ENCODE results near the gene RTTN.

RTTN gene

DNA sequence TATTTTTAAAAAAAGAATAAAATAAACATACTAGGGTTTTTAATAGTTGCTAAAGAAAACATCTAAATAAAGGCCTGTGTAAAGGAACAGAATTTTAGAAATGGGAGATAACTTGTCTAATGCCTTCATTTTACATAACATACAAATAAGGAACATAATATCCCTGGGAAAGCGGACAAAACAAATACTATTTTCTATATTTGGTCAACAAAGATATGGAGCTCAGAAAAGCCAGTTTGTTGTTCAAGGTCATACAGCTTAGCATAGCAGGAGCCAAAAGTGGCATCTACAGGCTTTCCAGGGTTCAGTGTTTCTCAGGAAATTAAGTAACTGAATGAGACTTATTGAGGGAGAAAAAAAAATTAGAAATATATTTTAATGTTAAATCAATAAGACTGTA is 184.4 kb downstream of the RTTN start:
- no peak for DNase-seq

DNA sequence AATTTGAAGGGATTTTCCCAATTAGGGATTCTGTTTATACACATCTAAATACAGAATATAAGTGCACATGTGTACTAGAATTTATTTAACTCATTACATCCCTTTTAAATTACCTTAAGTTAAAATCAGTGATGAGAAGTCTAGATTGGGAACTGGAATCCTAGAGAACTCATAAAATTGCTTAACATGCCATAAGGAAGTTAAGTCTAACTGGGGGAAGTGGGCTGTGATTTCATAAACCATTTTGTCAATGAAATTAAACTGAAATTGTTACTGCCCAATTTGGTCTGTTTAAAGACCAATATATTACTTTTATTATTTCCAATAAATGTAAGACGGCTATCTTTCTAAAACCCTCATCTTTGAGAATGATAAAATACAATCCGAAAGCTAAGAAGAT is 185.5 kb downstream of the RTTN start:
- no peak for DNase-seq

DNA sequence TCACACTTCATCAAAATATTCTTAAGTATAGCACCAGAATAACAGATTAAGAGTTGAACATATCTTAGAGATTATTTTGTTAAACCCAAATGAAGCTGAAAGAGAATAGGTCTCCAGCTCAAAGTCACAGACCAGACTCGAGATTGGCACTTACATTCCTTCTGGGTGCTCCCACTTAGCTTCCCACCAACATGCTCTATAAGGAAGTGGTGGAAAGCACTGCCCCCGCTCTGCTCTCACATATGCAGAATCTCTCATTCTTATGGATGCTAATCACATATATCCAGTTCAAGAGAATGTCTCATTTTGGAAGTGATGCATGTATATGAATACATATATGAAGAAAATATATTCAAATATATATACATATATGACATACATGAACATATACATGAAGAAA is 186.4 kb downstream of the RTTN start:
- DNase-seq: no peak

DNA sequence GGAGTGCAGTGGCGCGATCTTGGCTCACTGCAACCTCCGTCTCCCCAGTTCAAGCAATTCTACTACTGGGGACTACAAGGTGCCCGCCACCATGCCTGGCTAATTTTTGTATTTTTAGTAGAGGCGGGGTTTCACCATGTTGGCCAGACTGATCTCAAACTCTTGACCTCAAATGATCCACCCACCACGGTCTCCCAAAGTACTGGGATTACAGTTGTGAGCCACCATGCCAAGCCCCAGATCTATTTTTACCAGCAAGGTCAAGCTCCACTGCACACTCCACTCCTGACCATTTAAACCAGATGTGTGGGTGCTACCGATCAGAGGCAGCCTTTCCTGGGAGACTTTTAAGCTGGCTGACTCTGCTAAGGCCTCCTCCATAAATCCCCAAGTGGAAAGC is 190.4 kb downstream of the RTTN start:
- no peak for DNase-seq

DNA sequence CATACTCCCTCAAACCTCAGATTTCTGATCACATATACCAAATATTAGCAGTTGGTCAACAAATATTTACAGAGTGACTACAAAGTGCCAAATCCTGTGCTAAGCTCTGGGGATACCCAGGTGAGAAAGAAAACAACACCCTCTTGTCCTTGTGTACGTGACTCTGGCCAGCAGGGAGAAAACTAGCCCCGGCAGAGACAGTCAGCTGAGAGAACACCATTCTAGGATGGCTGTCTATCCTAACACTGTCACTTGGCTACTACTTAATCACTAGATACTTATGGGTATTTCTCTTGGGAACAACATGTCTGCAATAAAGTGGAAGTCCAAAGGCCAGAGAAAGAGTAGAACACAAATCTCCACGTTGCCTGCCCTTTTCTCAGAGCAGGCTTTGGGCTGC is 199.9 kb downstream of the RTTN start:
- DNase-seq: no peak

DNA sequence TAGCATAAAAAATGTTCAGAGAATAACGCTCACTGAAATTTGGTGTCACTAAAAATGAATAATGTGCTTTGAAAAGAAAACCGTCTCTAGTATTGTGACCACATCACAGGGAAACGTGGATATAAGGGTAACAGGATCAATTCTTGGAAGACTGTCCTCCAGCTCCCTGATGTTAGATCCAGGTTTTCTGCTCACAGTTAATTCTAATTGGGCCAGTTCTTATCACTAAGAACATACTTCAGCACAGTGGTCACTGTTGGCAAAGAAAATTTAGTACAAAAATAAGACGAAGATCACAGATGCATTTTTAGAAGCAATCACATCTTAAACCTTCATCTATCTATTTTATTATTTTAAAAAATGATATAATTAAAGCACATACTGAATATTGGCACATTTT is 200.8 kb downstream of the RTTN start:
- DNase-seq: no peak

DNA sequence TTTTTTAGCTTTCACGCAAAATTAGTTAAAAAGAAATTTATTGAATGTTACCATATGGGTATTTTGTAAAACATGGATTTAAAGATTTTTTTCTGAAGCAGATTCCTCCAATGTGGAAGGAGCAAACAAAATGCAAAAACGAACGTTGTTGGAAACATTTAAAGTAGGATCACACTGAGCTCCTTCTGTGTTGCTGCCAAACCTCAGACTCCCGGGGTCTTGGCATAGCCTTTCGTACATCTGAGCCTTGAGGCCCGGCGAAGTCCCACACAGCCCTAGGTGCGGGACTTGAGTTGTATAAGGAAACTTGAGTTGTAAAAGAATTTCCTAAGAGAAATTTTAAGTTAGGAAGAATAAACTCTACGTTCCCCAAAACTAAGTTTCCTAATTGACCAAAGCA is 205.8 kb downstream of the RTTN start:
- DNase-seq: no peak

DNA sequence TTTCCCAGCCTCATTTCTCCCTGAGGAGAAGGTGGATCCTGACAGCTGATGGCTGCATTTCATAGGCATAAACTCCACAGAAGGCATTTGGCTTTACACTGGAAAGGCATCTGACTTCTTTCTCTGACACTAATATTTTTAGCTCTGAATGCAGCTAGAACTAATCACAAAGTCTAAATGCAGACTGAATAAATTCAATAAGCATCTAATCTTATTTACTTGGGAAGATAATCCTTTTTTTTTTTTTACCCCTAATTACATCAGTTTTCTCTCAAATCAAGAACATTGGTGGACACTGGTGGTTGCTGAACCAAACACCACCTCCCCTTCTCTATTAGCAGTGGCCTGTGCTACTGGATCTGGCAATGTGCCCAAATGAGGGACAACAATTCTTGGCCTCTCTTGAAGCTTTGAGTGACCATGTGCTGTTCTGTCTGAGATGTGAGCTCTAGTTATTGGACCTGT is 206.9 kb downstream of the RTTN start:
- DNase-seq: no peak

DNA sequence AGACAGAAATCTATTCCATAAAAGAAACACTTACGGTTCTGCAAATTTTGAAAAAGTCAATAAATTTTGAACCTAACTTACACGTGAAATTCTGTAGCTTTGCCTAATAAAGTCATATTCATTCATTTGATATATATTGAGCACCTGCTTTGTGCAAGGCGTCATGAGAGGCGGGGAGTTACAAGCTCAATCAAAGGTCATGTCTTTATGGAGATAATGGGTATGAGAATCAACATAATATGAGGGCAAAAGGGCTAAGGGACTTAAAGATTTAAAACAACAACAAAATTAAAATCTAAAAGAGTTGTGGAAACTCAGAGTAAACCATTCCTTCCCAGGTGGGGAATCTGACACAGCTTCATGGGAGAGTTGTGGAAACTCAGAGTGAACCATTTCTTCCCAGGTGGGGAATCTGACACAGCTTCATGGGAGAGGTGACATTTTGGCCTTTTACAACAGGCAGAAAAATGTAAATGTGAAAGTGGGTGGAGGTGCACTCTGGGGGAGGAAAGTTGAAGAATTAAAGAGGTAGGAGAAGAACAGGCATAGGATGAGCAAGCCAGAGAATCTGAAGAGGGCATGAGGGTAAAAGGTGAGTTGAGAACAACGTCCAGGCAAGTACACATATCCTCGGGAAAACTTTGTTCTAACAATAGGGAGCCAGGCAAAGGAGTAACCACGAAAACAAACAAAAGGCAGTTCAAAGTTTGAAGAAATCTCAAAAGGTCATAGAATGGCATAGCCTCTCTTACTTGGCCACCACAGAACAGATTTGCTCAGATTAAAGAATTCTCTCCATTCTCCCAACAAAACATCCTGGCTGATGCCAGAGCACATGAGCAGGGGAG is 208.3 kb downstream of the RTTN start:
- DNase-seq: no peak

DNA sequence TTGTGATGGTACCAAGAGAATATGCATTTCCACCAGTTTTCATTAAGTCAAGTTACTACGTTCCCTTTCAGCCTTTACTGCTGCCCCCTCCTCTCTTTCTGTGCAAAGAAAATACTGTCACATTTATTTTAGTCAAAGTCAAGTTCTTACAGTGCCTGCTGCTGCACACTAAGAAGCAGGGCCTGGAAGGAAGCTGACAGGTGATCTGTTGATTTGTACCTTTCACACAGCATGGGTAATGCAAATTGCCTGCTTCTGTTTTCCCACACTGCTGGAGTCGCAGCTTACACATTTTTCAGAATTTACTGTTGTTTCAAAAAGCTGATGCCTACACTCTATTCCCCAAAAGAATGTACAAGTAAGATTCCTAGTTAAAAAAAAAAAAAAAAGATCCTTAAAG is 209.1 kb downstream of the RTTN start:
- DNase-seq: no peak

DNA sequence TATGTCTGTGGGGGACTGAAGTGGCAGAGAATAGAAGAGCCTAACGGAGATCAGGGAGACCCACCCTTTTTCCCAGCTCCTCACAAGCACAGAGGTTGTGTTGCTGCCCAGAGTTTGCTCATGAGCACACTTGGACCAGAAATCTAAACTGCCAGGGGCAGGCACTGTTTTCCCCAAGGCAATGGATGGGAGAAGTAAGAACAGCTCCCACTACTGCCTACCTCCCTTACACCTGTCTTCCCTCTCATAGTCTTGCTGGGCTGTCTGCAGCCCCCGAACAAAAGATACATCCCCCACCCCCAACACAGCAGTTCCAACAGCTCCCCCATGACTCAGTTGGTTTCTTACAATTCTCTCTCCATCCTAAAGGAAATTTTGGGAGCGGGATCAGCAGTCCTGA is 209.7 kb downstream of the RTTN start:
- no peak for DNase-seq

DNA sequence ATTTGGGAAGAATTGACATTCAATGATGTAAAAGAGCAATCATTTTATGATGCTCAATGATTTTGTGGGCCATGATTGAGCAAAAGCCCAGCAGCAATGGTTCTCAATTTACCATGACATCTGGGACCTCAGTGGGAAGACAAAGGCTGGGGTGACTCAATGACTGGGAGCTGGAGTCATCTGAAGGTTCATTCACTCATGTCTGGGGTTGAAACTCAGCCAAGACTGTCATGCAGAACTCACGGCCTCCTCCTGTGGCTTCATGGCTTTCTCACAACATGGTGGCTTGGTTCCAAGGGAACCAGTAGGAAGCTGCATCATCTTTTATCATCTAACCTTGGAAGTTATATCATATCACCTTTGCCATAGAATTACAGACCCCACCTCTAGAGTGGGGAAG is 212.7 kb downstream of the RTTN start:
- DNase-seq: no peak

DNA sequence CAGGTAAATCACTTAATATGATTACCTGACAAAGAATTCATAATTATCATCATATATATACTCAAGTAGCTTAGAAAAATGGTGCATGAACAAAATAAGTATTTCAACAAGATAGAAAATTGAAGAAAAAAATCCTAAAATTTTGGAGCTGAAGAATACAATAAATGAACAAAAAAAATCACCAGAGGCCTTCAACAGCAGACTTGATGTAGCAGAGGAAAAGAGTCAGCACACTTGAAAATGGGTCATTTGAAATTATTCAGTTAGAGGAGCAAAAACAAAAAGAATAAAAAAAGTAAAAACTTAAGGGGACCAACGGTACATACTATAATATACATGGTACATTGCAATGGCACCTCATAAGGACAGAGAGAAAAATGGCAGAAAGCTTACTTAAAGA is 217.6 kb downstream of the RTTN start:
- DNase-seq: no peak

DNA sequence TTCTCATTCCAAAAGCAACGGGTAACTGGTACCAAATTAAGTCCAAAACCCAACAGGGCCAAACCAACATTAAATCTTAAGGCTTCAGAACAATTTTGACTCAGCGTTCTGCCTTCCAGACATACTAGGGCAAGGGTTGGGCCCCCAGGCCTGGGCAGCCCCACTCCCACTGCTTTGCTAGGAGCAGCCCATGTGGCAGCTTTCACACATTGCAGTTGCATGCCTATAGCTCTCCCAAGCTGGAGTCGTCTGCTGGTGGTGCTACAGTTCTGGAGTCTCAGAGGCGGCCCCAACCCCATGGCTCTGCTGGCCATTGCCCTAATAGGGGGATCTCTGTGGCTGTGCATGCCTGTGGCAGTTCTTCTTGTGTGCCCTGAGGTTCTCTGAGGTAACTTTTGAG is 220.2 kb downstream of the RTTN start:
- DNase-seq: no peak

DNA sequence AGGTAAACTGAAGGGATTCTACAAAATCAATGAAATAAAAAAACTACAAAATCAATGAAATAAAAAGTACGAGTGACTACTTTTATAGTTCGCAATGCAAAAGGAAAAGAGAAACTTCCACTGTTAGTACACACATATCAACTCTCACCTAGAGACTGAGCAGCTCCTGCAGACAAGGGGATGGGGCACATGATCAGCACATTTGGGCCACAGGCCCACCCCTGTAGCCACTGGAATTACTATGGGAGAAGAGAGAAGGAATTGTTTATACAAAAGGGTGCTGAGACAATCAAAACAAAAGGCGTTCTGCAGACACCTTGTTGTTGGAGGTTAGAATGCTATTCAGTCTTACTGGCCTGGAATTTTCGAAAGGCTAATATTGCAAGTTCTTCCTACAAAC is 223.1 kb downstream of the RTTN start:
- DNase-seq: no peak

DNA sequence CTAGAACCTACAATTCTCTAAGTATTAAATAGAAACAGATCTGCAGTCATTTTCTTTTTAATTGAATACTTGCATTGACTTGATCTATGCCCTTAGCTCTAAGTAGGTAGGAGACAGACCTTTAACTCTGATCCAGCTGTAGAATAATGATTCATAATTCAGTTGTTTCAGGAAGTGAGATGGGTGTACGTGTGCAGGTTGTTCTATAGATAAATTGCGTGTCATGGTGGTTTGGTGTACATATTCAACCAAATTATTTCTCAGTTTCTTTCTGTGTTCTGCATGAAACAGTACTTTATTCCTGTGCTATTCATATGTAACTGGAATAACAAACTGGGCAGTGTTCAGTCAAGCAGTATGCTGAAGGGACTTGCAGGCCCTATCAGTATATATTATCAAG is 223.5 kb downstream of the RTTN start:
- no peak for DNase-seq

DNA sequence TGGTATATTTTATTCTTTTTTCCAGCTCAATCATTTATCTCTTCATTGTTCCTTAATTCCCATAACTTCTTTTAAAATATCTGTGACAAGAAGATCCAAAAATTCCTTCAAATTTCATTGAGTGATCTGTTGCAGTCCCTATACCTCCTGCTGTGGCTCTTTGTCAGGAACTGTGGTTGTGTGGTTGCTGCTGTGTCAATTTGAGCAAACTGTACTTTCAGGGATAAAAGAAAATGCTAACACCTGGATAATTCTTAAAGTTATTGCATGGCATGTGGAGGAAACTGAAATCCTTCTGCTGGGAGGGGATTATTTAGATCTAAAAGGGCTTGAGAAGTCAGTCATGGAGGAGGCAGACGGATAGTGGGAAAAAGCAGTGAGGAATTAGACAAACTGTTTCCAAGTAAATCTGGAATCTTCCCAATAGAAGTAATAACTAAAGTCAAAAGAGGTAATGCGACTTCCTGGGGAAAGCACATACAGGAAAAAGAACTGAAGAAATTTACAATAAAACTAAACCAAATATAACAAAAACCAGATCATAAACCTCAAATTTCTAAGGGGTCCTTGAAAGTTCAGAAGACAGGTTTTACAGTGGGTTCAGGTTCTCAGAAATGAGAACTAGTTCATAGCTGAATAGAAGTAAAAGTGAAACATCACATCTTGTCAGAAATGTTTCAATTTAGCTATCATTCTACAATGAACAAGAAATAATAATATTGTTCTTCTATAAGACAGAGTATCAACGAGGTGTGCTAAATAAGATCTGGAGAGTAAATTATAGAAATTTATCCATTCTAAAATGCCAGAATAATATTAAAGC is 224.3 kb downstream of the RTTN start:
- DNase-seq: no peak

DNA sequence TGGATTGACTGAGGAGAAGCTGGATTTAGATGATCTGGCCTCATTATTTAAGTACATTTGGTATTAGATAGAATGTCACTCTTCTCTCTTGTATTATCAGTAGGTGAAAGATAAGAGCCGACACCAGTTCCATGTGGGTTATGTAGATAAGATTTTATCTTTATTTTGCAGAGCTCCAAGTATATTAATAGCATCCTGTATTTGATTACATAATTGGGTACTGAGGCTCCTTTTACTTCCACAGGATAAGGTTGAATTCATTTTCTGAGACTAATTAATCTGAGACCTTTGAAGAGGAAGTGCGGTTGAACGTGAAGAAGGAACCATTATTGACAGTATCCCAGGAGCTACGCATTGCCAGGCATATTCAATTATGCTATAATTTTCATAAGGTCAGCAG is 225.0 kb downstream of the RTTN start:
- peak; percentile 39 for DNase-seq

DNA sequence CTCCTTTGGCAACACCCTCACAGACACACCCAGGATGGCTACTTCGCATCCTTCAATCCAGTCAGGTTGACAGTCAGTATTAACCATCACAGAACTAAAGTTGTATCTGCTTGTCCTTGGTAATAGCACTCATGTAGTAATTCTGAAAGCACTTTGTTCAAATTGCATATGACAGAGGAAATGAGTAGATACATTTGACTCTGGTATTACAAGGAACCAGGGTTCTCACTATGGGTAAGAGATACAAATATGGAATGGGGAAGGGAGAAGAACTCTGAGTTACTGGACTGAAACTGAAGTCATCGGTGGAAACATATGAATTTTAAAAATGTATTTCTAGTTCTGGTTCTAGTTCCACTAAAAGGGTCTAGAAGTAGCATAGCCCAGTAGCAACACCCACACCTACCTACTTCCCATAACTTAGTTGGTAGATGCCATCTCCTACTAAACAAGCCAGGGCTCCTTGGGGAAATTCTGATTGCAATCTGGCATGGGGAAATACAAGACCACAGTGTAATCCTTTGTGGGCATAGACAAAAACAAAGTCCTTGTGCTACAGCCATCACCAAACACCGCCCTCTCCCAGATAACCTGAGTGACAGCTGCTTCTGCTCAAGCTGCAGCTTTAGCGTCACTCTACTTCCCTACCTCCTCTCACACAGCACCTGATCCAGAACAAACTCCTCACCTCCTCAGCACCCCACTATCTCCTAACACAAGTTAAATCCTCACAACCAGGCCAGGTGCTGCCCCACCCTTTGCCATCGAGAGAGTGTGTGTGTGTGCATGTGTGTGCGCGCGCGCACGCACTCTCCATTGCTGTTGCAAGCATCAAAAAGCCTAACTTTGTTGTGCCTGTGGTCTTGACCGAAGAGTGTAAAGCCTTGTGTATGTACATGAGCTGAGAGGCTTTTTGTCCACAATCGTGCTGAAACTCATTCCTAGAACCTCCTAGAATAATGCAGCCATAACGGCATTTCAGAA is 226.5 kb downstream of the RTTN start:
- DNase-seq: no peak

DNA sequence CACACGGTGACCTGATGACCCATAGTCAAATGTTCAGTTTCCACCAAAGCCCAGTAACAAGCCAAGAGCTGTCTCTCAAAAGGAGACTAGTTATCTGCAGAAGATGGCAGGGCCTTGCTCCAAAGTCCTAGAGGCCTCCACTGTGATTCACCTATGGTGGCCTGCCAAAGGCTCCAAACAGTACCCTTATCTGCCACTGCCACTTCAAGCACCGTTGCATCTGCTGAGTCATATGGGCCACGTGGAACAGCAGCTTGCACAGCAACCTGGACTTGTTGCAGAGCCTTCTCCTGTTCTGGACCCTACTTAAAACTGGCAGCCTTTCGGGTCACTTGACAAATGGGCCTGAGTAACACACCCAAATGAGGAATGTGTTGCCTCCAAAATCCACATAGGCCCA is 230.2 kb downstream of the RTTN start:
- peak; percentile 77 for DNase-seq

DNA sequence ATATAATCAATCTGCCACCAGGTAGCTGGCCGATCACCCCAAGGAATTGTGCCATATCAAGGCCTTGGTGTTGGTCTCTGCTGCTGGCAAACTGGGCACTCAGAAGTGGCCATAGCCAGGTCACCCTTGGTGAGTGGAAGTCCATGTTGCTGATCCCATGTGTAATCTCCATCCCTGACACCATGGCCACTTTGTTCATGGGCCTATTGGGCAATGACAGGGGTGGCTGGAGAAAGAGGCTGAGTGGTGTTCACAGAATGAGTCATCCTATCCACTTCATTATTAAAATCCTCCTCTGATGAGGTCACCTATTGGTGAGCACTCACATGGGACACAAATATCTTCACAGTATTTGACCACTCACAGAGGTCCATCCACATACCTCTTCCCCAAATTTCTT is 231.1 kb downstream of the RTTN start:
- no peak for DNase-seq

DNA sequence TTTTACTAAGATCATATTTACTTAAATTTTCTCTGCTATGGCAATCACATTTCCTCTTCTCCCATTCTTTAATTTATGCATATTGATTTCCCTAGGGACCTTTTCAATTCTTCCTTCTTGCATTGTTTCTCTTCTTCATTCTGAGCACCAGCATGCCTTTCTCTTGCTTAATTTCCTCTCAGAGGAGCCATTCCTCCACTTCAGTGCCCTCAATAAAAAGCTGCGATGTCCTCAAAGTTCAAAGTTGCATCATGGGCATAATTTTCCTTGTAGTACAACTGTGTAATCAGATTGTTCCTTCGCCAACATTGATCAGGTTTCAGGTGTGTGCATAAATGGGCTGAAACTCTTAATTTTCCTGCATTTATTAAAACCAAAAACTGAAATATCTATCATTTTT is 236.0 kb downstream of the RTTN start:
- no peak for DNase-seq

DNA sequence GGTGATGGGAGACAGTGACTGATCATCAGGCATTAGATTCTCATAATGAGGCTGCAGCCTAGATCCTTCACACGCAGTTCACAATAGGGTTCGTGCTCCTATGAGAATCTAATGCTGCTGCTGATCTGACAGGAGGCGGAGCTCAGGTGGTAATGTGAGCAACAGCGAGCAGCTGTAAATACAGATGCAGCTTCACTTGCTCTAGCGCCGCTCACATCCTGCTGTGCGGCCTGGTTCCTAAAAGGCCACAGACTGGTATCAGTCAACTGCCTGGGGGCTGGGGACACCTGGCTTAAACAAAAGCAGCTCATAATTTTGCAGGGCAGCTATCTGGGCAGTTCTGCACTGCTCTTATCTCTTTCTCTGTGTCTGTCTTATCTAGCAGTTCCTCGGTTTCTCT is 237.4 kb downstream of the RTTN start:
- no peak for DNase-seq
